GM12878 (cell line): Measurements from ENCODE around the gene SLIT2.

Experiments used
- EZH2 ChIP-seq: IDR thresholded peaks from 2 replicates; pipeline ENCODE4 v1.6.1; 2012; ENCODE audit warnings: low read depth, mild to moderate bottlenecking, control low read depth, inconsistent platforms, low read length, borderline replicate concordance; ENCODE audit not compliant: control insufficient read depth
- FOS ChIP-seq: IDR thresholded peaks from 3 replicates; pipeline ENCODE4 v1.6.1; 2011; ENCODE audit warnings: borderline replicate concordance; ENCODE audit not compliant: insufficient read length; ENCODE audit errors: extremely low read depth
- HDAC2 ChIP-seq: fragments of 200-600 bp; sonication (generic); IDR thresholded peaks from 2 replicates; pipeline ENCODE4 v1.6.1; 2017
- JUNB ChIP-seq: IDR thresholded peaks from 2 replicates; pipeline ENCODE4 v1.6.1; 2016; ENCODE audit warnings: antibody characterized with exemption, mild to moderate bottlenecking
- NR2C2 ChIP-seq: IDR thresholded peaks from 2 replicates; pipeline ENCODE4 v1.6.1; 2011; ENCODE audit warnings: borderline replicate concordance, low read depth; ENCODE audit not compliant: control insufficient read depth, insufficient read length
- POLR2A ChIP-seq: IDR thresholded peaks from 2 replicates; pipeline ENCODE4 v1.6.1; 2011; ENCODE audit warnings: low read depth, mild to moderate bottlenecking, low read length
- POLR2AphosphoS5 ChIP-seq: IDR thresholded peaks from 2 replicates; pipeline ENCODE4 v1.6.1; 2011; ENCODE audit warnings: mild to moderate bottlenecking, low read length, inconsistent platforms
- RUNX3 ChIP-seq: IDR thresholded peaks from 2 replicates; pipeline ENCODE4 v1.6.1; 2012; ENCODE audit warnings: low read length, inconsistent platforms
- TAF1 ChIP-seq: IDR thresholded peaks from 2 replicates; pipeline ENCODE4 v1.6.1; 2011; ENCODE audit warnings: mild to moderate bottlenecking, low read depth, low read length, borderline replicate concordance
- ZNF274 ChIP-seq: IDR thresholded peaks from one replicate; pipeline ENCODE4 v1.8.0; 2011; ENCODE audit not compliant: insufficient read length, insufficient read depth
- ZZZ3 ChIP-seq: IDR thresholded peaks from 2 replicates; pipeline ENCODE4 v1.6.1; 2011; ENCODE audit warnings: low read depth; ENCODE audit not compliant: control insufficient read depth, insufficient read length
- TF ChIP-seq, protein P1 (sequence below), 3 experiments: IDR thresholded peaks in 2 of 3; conservative IDR thresholded peaks in 1 of 3; 2 replicates each; pipeline ENCODE4 v1.5.1; 2011; ENCODE audit warnings: low read depth in 3 of 3, low read length in 3 of 3, mild to moderate bottlenecking in 3 of 3, control low read depth in 2 of 3, moderate library complexity in 2 of 3, inconsistent platforms in 1 of 3, mixed read lengths in 1 of 3; ENCODE audit not compliant: control insufficient read depth in 2 of 3, insufficient read depth in 1 of 3; ENCODE audit errors: extremely low read depth in 1 of 3
- TF ChIP-seq, protein P2 (sequence below): fragments of 450-650 bp; IDR thresholded peaks from 2 replicates; pipeline ENCODE4 v1.6.1; 2017; ENCODE audit warnings: mild to moderate bottlenecking, low read depth, inconsistent platforms; ENCODE audit not compliant: poor library complexity, severe bottlenecking
- TF ChIP-seq, protein P3 (sequence below): fragments of 450-650 bp; IDR thresholded peaks from 2 replicates; pipeline ENCODE4 v1.6.1; 2014; ENCODE audit warnings: mild to moderate bottlenecking

DNA sequence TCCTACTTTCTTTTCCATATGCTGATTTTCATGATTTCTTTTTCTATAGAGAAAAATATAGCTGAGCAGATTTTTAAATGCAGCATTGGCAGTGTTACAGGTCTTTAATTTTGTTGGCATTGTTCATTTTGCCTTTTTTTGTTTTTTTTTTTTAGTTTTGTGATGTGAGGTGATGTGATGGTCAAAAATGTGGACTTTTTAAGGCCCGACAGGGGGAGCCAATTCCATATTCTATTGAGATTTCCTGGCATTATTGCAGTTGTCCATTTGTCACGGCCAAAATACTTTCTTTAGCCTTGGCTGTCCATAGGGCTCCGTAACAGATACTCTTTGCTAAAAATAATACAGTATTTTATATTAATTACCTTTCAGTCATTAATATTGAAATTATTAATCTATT, 47.8 kb downstream of the SLIT2 start:
- TF ChIP-seq TAF1 (no peak), RUNX3 (no peak), EZH2 (no peak), POLR2A (no peak), HDAC2 (no peak), FOS (no peak), JUNB (no peak), NR2C2 (no peak), ZZZ3 (no peak), ZNF274 (no peak), POLR2AphosphoS5 (no peak)
- TF ChIP-seq, protein P1, sequence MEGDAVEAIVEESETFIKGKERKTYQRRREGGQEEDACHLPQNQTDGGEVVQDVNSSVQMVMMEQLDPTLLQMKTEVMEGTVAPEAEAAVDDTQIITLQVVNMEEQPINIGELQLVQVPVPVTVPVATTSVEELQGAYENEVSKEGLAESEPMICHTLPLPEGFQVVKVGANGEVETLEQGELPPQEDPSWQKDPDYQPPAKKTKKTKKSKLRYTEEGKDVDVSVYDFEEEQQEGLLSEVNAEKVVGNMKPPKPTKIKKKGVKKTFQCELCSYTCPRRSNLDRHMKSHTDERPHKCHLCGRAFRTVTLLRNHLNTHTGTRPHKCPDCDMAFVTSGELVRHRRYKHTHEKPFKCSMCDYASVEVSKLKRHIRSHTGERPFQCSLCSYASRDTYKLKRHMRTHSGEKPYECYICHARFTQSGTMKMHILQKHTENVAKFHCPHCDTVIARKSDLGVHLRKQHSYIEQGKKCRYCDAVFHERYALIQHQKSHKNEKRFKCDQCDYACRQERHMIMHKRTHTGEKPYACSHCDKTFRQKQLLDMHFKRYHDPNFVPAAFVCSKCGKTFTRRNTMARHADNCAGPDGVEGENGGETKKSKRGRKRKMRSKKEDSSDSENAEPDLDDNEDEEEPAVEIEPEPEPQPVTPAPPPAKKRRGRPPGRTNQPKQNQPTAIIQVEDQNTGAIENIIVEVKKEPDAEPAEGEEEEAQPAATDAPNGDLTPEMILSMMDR (IDR thresholded peaks at IDR 0.05 in 2 of 3, conservative IDR thresholded peaks at IDR 0.05 in 1 of 3; ENCODE audit: control insufficient read depth in 2 of 3, extremely low read depth in 1 of 3, insufficient read depth in 1 of 3, low read depth in 3 of 3, low read length in 3 of 3) = peak in 1 of 3 experiments; percentile 22; a peak in 1 of 6 replicates
- TF ChIP-seq, protein P2, sequence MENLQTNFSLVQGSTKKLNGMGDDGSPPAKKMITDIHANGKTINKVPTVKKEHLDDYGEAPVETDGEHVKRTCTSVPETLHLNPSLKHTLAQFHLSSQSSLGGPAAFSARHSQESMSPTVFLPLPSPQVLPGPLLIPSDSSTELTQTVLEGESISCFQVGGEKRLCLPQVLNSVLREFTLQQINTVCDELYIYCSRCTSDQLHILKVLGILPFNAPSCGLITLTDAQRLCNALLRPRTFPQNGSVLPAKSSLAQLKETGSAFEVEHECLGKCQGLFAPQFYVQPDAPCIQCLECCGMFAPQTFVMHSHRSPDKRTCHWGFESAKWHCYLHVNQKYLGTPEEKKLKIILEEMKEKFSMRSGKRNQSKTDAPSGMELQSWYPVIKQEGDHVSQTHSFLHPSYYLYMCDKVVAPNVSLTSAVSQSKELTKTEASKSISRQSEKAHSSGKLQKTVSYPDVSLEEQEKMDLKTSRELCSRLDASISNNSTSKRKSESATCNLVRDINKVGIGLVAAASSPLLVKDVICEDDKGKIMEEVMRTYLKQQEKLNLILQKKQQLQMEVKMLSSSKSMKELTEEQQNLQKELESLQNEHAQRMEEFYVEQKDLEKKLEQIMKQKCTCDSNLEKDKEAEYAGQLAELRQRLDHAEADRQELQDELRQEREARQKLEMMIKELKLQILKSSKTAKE = no peak
- TF ChIP-seq, protein P3, sequence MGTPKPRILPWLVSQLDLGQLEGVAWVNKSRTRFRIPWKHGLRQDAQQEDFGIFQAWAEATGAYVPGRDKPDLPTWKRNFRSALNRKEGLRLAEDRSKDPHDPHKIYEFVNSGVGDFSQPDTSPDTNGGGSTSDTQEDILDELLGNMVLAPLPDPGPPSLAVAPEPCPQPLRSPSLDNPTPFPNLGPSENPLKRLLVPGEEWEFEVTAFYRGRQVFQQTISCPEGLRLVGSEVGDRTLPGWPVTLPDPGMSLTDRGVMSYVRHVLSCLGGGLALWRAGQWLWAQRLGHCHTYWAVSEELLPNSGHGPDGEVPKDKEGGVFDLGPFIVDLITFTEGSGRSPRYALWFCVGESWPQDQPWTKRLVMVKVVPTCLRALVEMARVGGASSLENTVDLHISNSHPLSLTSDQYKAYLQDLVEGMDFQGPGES = no peak
